Aorta (tissue), 5 donors: Measurements from ENCODE around the gene CPEB3. TPM values are rescaled to one million over a fixed set of nuclear protein-coding genes. Genes with fewer than 3 reads are reported as not detected.
A peak's percentile ranks its signal among the peaks of the same experiment; 100 is the strongest.
"Not testable (repeated sequence)": the region's sequence is repeated elsewhere in the genome, so short reads cannot be mapped to it uniquely, and the experiment has no call there.

Source experiments
- ATAC-seq: fragments of 200-7000 bp; cut with Tn5 transposase; one replicate; pipeline ENCODE4 v1.9.1; 2022; ENCODE audit warnings: moderate library complexity; ENCODE audit not compliant: low FRiP score
- DNase-seq, 2 donors: peaks; one replicate each; pipeline ENCODE4 v3.0.0-alpha.2; 2020
- H3K27ac ChIP-seq, 2 donors: one replicate each; pipeline ENCODE4 v1.5.1; 2013; ENCODE audit warnings: low read length in 2 of 2, mild to moderate bottlenecking in 2 of 2, moderate library complexity in 2 of 2, control low read depth in 1 of 2, inconsistent platforms in 1 of 2, low read depth in 1 of 2
- H3K27me3 ChIP-seq, 2 donors: one replicate each; pipeline ENCODE4 v1.6.1; 2013; ENCODE audit warnings: control low read depth in 1 of 2, low read length in 1 of 2, mild to moderate bottlenecking in 1 of 2, moderate library complexity in 1 of 2; ENCODE audit not compliant: insufficient read depth in 2 of 2, control insufficient read depth in 1 of 2
- H3K36me3 ChIP-seq, 2 donors: one replicate each; pipeline ENCODE4 v1.6.1; 2013; ENCODE audit warnings: control low read depth in 1 of 2, low read length in 1 of 2, mild to moderate bottlenecking in 1 of 2; ENCODE audit not compliant: insufficient read depth in 2 of 2, control insufficient read depth in 1 of 2
- H3K4me1 ChIP-seq, 2 donors: one replicate each; pipeline ENCODE4 v1.6.1; 2013; ENCODE audit warnings: low read length in 2 of 2, control low read depth in 1 of 2, mild to moderate bottlenecking in 1 of 2, moderate library complexity in 1 of 2; ENCODE audit not compliant: insufficient read depth in 2 of 2, control insufficient read depth in 1 of 2
- H3K4me3 ChIP-seq, 2 donors: one replicate each; pipeline ENCODE4 v1.5.1; 2013; ENCODE audit warnings: low read length in 2 of 2, control low read depth in 1 of 2, mild to moderate bottlenecking in 1 of 2
- H3K9me3 ChIP-seq: one replicate; pipeline ENCODE4 v1.6.1; 2013; ENCODE audit warnings: mild to moderate bottlenecking, low read length; ENCODE audit not compliant: control insufficient read depth
- WGBS, 2 donors: extraction: QIAGEN DNeasy Blood & Tissue Kit; methylation state at CpG; one replicate each; pipeline ENCODE4 v1.1.7; 2013; 5-methylcytosine and 5-hydroxymethylcytosine counted together
- intact Hi-C, 2 donors: fragments of 100-400 bp; cut with DNase I; formaldehyde crosslinking; loops; one replicate each; pipeline versions ENCODE4 v1.14.2 to v1.15.0; 2022
- polyA plus RNA-seq, 2 donors: library from polyadenylated mRNA; stranded (reverse); fragments of 200-250 nt; gene quantifications; one replicate each; pipeline ENCODE4 v1.2.3, GENCODE V29; 2013
- total RNA-seq, 2 donors: library from RNA; stranded (reverse); fragmentation: NEBNext Ultra II Directional; extraction: Animal tissue kit (Norgen Biotek cat#: 25700); gene quantifications; one replicate each; pipeline ENCODE4 v1.2.1, GENCODE V29; 2021
- donor health status: healthy with polysubstance abuse.
- donor health status: Bipolar disorder and iron deficiency.
- donor health status: DM: no; HTN: no; CAD: no.
- donor health status: DM: no; HTN: no; CAD: no.
- donor health status: DM: yes; HTN: yes; CAD: no.

The CPEB3 gene
- total and polyA plus RNA-seq, 4 donors, result 1.4 to 8.0 (median 4.6) TPM

DNA sequence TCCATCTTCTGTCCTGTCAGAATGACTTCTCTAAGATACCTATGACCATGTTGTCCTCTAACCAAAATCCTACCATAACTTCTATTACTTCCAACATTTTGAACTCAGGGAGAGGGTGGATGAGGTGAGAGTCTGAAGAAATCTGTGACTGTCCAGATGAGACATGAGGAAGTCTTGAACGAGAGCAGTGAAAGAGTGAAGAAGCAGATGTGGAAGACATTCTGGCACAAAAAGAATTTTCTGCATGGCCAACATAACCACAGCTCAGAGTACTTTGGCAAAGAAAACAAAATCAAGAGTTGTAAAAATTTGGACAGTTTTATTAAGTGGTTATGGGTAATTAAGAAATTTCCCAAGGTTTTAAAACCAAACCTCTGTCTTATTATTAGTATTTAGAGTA, 141.6 kb downstream of the CPEB3 start:
- Histone ChIP-seq H3K27ac (no peak overlapping the region), H3K4me1 (peaks cover 3 to 9% of the 10 kb centered on the region in 2 donors), H3K9me3 (no peaks in the 10 kb centered on the region), H3K27me3 (no peaks in the 10 kb centered on the region), H3K4me3 (no peak overlapping the region), H3K36me3 (no peaks in the 10 kb centered on the region)
- intact Hi-C loops, result loop anchor here in 1 of 2 donors (10.0 kb wide), 1 partner anchor 56 kb away; no protein-coding TSS in a partner anchor
- WGBS, 2 donors, result 2 to 7% methylated on average over 1 of the region's 1 CpG
- no peak for DNase-seq
- ATAC-seq, result no peak

DNA sequence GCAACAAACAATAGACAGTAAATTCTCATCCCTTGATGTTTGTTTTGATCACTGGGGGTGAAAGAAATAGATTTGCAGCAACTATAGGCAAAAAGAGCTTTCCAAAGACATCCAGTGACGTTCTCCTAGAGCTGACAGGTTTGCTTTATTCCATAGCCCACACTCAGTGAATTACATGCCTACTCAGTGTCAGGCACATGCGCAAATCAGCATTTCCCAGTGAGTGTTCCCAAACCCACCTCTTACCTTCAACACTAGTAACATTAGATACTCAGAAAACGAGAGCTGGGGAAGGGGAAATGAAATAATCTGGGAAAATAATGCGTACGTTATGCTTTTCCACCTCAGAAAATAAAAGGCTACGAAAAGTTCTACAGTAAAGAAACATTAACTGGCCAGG, 144.1 kb downstream of the CPEB3 start:
- peaks cover 6 to 9% of the 10 kb centered on the region in 2 donors for H3K4me1 ChIP-seq
- H3K9me3 ChIP-seq, result no peaks in the 10 kb centered on the region
- no peak overlapping the region for H3K4me3 ChIP-seq
- WGBS, 2 donors, result 70 to 76% methylated on average over 6 of the region's 6 CpGs
- no peaks in the 10 kb centered on the region for H3K36me3 ChIP-seq
- ATAC-seq, result no peak
- no peaks in the 10 kb centered on the region for H3K27me3 ChIP-seq
- H3K27ac ChIP-seq, result peak overlapping the region; percentile 68 to 86
- intact Hi-C loops, result loop anchor here in 1 of 2 donors (10.0 kb wide), 1 partner anchor 58 kb away; no protein-coding TSS in a partner anchor
- no peak for DNase-seq

DNA sequence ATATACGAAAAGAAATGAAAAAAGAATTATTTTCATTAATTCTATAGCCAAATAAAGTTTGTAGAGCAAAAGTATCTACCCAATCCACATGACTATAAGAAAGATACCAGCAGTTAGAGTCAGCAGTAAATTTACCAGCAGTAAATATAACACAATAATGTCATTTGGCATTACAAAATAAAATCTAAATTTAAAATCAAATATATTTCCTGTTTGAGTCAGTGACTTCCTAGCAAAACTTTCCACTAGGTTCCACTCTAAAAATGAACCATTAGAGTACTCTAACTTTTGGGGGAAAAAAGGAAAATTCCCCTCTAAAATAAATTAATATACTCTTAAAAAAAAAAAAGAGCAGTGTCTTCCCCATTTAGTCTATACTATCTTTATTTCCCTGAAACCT, 144.8 kb downstream of the CPEB3 start:
- Histone ChIP-seq H3K9me3 (no peaks in the 10 kb centered on the region), H3K36me3 (no peaks in the 10 kb centered on the region), H3K27me3 (no peaks in the 10 kb centered on the region), H3K4me1 (peaks cover 6 to 9% of the 10 kb centered on the region in 2 donors), H3K27ac (no peak overlapping the region), H3K4me3 (no peak overlapping the region)
- whole genome bisulfite sequencing, 2 donors, result 8 to 10% methylated on average over 1 of the region's 1 CpG
- intact Hi-C loops, result loop anchor here in 1 of 2 donors (10.0 kb wide), 1 partner anchor 59 kb away; no protein-coding TSS in a partner anchor
- ATAC-seq (no peak), DNase-seq (no peak)

DNA sequence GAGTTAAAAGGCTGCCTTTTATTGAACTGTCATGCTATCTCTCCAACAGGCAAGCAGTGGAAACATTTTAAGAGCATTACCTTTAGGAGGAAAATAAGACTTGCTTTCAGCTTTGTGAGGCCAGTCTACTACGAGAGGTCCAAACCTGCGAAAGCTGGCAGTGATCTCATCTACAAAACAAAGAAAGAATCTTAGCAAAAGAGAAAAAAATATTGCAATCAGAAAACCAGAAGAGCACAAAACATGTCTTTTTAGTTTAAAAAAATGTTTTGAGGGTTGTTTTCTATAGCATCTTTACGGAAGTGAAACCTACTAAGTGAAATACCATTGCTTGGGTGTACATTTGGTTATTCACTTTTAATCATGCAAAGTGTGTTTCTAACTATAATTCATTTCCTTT, 147.9 kb downstream of the CPEB3 start:
- DNase-seq (no peak), ATAC-seq (no peak)
- H3K27ac ChIP-seq, result peak overlapping the region in 1 of 2 donors; percentile 43
- no peaks in the 10 kb centered on the region for H3K27me3 ChIP-seq
- no peaks in the 10 kb centered on the region for H3K36me3 ChIP-seq
- intact Hi-C loops, result loop anchor here in 1 of 2 donors (10.0 kb wide), 1 partner anchor 62 kb away; no protein-coding TSS in a partner anchor
- 28 to 36% methylated on average over 3 of the region's 3 CpGs for WGBS, 2 donors
- peaks cover 6 to 8% of the 10 kb centered on the region in 2 donors for H3K4me1 ChIP-seq
- no peak overlapping the region for H3K4me3 ChIP-seq
- no peaks in the 10 kb centered on the region for H3K9me3 ChIP-seq

DNA sequence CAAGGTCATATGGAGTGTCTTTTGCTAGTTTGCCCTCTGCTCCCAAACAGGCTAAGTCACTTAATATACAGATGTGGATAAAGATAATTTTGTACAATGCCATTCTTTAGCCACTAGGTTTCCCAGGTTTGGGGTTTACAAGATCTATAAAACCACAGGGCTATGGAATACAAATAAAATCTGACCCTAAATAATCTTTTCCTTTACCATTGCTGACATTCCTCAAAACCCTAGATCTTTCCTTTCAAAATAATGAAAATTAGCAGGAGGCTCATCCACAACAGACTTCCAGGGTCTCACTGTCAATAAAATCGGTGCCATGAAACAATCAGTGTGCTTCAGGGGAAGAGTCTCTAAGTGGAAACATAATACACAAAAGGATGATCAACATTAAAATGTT, 148.4 kb downstream of the CPEB3 start:
- intact Hi-C loops, result loop anchor here in 1 of 2 donors (10.0 kb wide), 1 partner anchor 62 kb away; no protein-coding TSS in a partner anchor
- no peak for DNase-seq
- Histone ChIP-seq H3K27me3 (no peaks in the 10 kb centered on the region), H3K36me3 (no peaks in the 10 kb centered on the region), H3K9me3 (no peaks in the 10 kb centered on the region), H3K4me1 (peaks cover 6% of the 10 kb centered on the region in 2 donors), H3K27ac (peak overlapping the region in 1 of 2 donors; percentile 43), H3K4me3 (no peak overlapping the region)
- ATAC-seq, result no peak
- 78 to 81% methylated on average over 1 of the region's 1 CpG for WGBS, 2 donors

DNA sequence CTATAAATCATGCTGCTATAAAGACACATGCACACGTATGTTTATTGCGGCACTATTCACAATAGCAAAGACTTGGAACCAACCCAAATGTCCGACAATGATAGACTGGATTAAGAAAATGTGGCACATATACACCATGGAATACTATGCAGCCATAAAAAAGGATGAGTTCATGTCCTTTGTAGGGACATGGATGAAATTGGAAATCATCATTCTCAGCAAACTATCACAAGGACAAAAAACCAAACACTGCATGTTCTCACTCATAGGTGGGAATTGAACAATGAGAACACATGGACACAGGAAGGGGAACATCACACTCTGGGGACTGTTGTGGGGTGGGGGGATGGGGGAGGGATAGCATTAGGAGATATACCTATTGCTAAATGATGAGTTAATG, 149.7 kb downstream of the CPEB3 start:
- ATAC-seq, result not testable (repeated sequence)
- no CpG with 5 or more reads among the region's 3 CpGs for WGBS, 2 donors
- intact Hi-C loops, result loop anchor here in 1 of 2 donors (10.0 kb wide), 1 partner anchor 64 kb away; no protein-coding TSS in a partner anchor

DNA sequence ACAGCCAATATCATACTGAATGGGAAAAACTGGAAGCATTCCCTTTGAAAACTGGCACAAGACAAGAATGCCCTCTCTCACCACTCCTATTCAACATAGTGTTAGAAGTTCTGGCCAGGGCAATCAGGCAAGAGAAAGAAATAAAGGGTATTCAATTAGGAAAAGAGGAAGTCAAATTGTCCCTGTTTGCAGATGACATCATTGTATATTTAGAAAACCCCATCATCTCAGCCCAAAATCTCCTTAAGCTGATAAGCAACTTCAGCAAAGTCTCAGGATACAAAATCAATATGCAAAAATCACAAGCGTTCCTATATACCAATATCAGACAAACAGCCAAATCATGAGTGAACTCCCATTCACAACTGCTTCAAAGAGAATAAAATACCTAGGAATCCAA, 156.8 kb downstream of the CPEB3 start:
- DNase-seq, intact Hi-C loops, ATAC-seq, H3K9me3 ChIP-seq, H3K4me1 ChIP-seq, H3K27me3 ChIP-seq, H3K36me3 ChIP-seq, H3K27ac ChIP-seq, H3K4me3 ChIP-seq: not testable (repeated sequence)
- WGBS, 2 donors, result 96 to 100% methylated on average over 1 of the region's 1 CpG

More for the DNA sequence above, 149.7 kb downstream of the CPEB3 start:
- not testable (repeated sequence) for DNase-seq, H3K27me3 ChIP-seq, H3K4me3 ChIP-seq, H3K4me1 ChIP-seq, H3K36me3 ChIP-seq, H3K27ac ChIP-seq, H3K9me3 ChIP-seq

DNA sequence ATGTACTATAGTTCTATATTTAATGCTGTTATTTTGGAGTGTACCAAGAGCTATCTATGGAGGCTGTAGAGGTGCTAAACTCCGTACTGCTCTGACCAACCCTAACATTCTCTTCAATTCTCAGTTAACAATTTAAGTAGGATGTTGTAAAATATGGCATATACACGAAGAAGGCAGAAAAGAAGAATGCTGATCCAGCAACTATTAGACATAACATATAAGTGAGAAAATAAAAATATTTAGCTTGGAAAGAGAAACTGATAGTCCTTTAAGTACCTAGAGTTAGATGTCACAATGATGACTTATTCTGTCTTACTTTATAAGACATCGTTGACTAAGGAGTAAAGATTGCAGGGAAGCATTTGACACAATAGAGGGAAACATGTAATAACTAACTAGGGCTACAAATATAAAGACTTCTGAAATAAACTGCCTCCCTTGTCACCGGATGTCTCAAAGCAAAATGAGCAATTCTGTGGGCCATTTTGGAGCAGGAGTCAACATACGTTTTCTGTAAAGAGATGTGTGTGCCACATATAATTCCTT, 159.5 kb downstream of the CPEB3 start:
- no peaks in the 10 kb centered on the region for H3K27me3 ChIP-seq
- intact Hi-C loops, result no loop called here
- WGBS, 2 donors, result 87 to 90% methylated on average over 5 of the region's 5 CpGs
- no peak overlapping the region for H3K27ac ChIP-seq
- ATAC-seq (no peak), DNase-seq (no peak)
- no peak overlapping the region for H3K4me3 ChIP-seq
- H3K4me1 ChIP-seq, result no peaks in the 10 kb centered on the region
- no peaks in the 10 kb centered on the region for H3K36me3 ChIP-seq
- no peaks in the 10 kb centered on the region for H3K9me3 ChIP-seq

DNA sequence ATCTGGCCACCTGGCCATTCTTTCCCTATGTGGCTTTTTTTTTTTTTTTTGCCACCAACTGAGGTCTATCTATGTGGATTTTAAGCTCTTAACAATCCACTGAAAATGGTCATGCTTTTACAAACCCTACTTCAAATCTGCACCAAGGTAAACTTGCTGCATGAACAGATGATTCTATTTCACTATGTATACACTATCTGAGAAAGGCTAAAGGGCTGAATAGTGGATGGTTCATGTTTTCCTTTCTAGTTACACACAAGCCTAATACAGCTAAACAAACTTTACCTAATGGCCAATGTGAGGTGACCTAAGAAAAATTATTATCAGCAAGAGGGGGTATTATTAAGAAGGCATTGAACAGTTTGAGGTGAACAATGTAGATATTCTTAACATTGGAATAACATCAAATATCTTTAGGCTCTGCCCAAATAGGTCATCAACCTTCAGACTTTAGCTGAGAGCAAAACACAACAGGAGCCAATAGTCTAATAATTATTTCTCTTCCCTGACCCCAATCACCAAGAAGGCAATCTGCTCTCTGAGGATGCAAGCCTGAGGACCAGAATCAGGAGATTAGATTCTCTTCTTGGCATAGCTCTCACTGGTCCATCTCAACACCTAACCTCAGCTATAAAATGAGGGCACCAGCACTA, 160.1 kb downstream of the CPEB3 start:
- H3K4me3 ChIP-seq, result no peak overlapping the region
- H3K27me3 ChIP-seq, result no peaks in the 10 kb centered on the region
- no peak overlapping the region for H3K27ac ChIP-seq
- ATAC-seq (no peak), DNase-seq (no peak)
- no peaks in the 10 kb centered on the region for H3K9me3 ChIP-seq
- peaks cover 0 to 3% of the 10 kb centered on the region in 2 donors for H3K4me1 ChIP-seq
- no peaks in the 10 kb centered on the region for H3K36me3 ChIP-seq
- intact Hi-C loops, result no loop called here
